ENCODE measurements around the gene SLC4A5.
A peak's percentile ranks its signal among the peaks of the same experiment; 100 is the strongest.

Gene SLC4A5

GRCh38 chr2:74327627-74328026 lies 15.6 kb downstream of the SLC4A5 start:
- Histone ChIP-seq H2BK12ac (ENCODE audit: low read length) (no peak overlapping the region), H3K36me3 (ENCODE audit: control insufficient read depth in 1 of 2, insufficient read depth in 2 of 2, low read length in 2 of 2) (no peaks in the 10 kb centered on the region), H2BK120ac (ENCODE audit: insufficient read depth, low read length, poor library complexity) (no peak overlapping the region), H3K14ac (ENCODE audit: low read length) (no peak overlapping the region), H2AK5ac (ENCODE audit: low read length) (no peak overlapping the region), H3K27me3 (ENCODE audit: insufficient read depth, low read length) (no peaks in the 10 kb centered on the region), H3K4ac (ENCODE audit: low read depth, low read length) (no peak overlapping the region), H3K27ac (ENCODE audit: low read depth, low read length) (no peak overlapping the region), H3K4me1 (ENCODE audit: control insufficient read depth in 1 of 2, insufficient read depth in 2 of 2, low read length in 2 of 2) (no peaks in the 10 kb centered on the region), H4K91ac (ENCODE audit: low read depth, low read length) (no peak overlapping the region), H4K12ac (ENCODE audit: low read depth, low read length) (no peak overlapping the region), H3K23ac (ENCODE audit: low read length) (no peak overlapping the region), H3K9ac (ENCODE audit: low read length) (no peak overlapping the region), H2AFZ (ENCODE audit: insufficient read depth, low read length, poor library complexity) (no peak overlapping the region), H3K4me2 (ENCODE audit: low read length) (no peak overlapping the region), H3K79me1 (ENCODE audit: low read length) (no peaks in the 10 kb centered on the region), H3K4me3 (ENCODE audit: low read depth, low read length) (no peak overlapping the region), H3K79me2 (ENCODE audit: control insufficient read depth, insufficient read depth, low read length, poor library complexity) (no peaks in the 10 kb centered on the region), H3K9me3 (ENCODE audit: insufficient read depth, low read depth, low read length) (peaks cover 8% of the 10 kb centered on the region), H4K8ac (ENCODE audit: low read depth, low read length) (no peak overlapping the region), H2BK5ac (ENCODE audit: low read depth, low read length, poor library complexity) (no peak overlapping the region), H3K18ac (ENCODE audit: low read length) (no peak overlapping the region)
- no CpG with 5 or more reads among the region's 1 CpG for WGBS (ENCODE audit: extremely low coverage, insufficient coverage, insufficient read length)
- DNase-seq: no peak

- Histone ChIP-seq H3K79me1 (ENCODE audit: low read length) (no peaks in the 10 kb centered on the region), H3K79me2 (ENCODE audit: control insufficient read depth, insufficient read depth, low read length, poor library complexity) (no peaks in the 10 kb centered on the region), H3K14ac (ENCODE audit: low read length) (no peak overlapping the region), H2BK12ac (ENCODE audit: low read length) (no peak overlapping the region), H3K4me3 (ENCODE audit: low read depth, low read length) (no peak overlapping the region), H2BK120ac (ENCODE audit: insufficient read depth, low read length, poor library complexity) (no peak overlapping the region), H3K27me3 (ENCODE audit: insufficient read depth, low read length) (no peaks in the 10 kb centered on the region), H2BK5ac (ENCODE audit: low read depth, low read length, poor library complexity) (no peak overlapping the region), H2AK5ac (ENCODE audit: low read length) (no peak overlapping the region), H3K4me1 (ENCODE audit: control insufficient read depth in 1 of 2, insufficient read depth in 2 of 2, low read length in 2 of 2) (no peaks in the 10 kb centered on the region), H3K36me3 (ENCODE audit: control insufficient read depth in 1 of 2, insufficient read depth in 2 of 2, low read length in 2 of 2) (no peaks in the 10 kb centered on the region), H3K9me3 (ENCODE audit: insufficient read depth, low read depth, low read length) (peaks cover 8% of the 10 kb centered on the region), H2AFZ (ENCODE audit: insufficient read depth, low read length, poor library complexity) (no peak overlapping the region), H4K8ac (ENCODE audit: low read depth, low read length) (no peak overlapping the region), H4K91ac (ENCODE audit: low read depth, low read length) (no peak overlapping the region), H4K12ac (ENCODE audit: low read depth, low read length) (no peak overlapping the region), H3K18ac (ENCODE audit: low read length) (no peak overlapping the region), H3K27ac (ENCODE audit: low read depth, low read length) (no peak overlapping the region), H3K4ac (ENCODE audit: low read depth, low read length) (no peak overlapping the region), H3K23ac (ENCODE audit: low read length) (no peak overlapping the region), H3K9ac (ENCODE audit: low read length) (no peak overlapping the region), H3K4me2 (ENCODE audit: low read length) (no peak overlapping the region)
- no CpG with 5 or more reads among the region's 5 CpGs for WGBS (ENCODE audit: extremely low coverage, insufficient coverage, insufficient read length)
- peak; percentile 84 to 89 for DNase-seq
Measured at GRCh38 chr2:74327199-74327598, 16.0 kb downstream of the SLC4A5 start.

- H2AFZ ChIP-seq (ENCODE audit: insufficient read depth, low read length, poor library complexity): no peak overlapping the region
- no peak overlapping the region for H3K14ac ChIP-seq (ENCODE audit: low read length)
- no peaks in the 10 kb centered on the region for H3K79me1 ChIP-seq (ENCODE audit: low read length)
- no peak overlapping the region for H3K4ac ChIP-seq (ENCODE audit: low read depth, low read length)
- 100% methylated on average over 1 of the region's 2 CpGs for WGBS (ENCODE audit: extremely low coverage, insufficient coverage, insufficient read length)
- H4K12ac ChIP-seq (ENCODE audit: low read depth, low read length): no peak overlapping the region
- H3K4me1 ChIP-seq (ENCODE audit: control insufficient read depth in 1 of 2, insufficient read depth in 2 of 2, low read length in 2 of 2): no peaks in the 10 kb centered on the region
- H4K8ac ChIP-seq (ENCODE audit: low read depth, low read length): no peak overlapping the region
- no peak overlapping the region for H2BK12ac ChIP-seq (ENCODE audit: low read length)
- no peaks in the 10 kb centered on the region for H3K79me2 ChIP-seq (ENCODE audit: control insufficient read depth, insufficient read depth, low read length, poor library complexity)
- no peak overlapping the region for H3K9ac ChIP-seq (ENCODE audit: low read length)
- H3K9me3 ChIP-seq (ENCODE audit: insufficient read depth, low read depth, low read length): peaks cover 5% of the 10 kb centered on the region
- no peak overlapping the region for H3K4me2 ChIP-seq (ENCODE audit: low read length)
- no peak for DNase-seq
- H3K18ac ChIP-seq (ENCODE audit: low read length): no peak overlapping the region
- H3K27ac ChIP-seq (ENCODE audit: low read depth, low read length): no peak overlapping the region
- no peaks in the 10 kb centered on the region for H3K27me3 ChIP-seq (ENCODE audit: insufficient read depth, low read length)
- H4K91ac ChIP-seq (ENCODE audit: low read depth, low read length): no peak overlapping the region
- H3K4me3 ChIP-seq (ENCODE audit: low read depth, low read length): no peak overlapping the region
- H2AK5ac ChIP-seq (ENCODE audit: low read length): no peak overlapping the region
- H2BK5ac ChIP-seq (ENCODE audit: low read depth, low read length, poor library complexity): no peak overlapping the region
- H3K23ac ChIP-seq (ENCODE audit: low read length): no peak overlapping the region
- H3K36me3 ChIP-seq (ENCODE audit: control insufficient read depth in 1 of 2, insufficient read depth in 2 of 2, low read length in 2 of 2): no peaks in the 10 kb centered on the region
- H2BK120ac ChIP-seq (ENCODE audit: insufficient read depth, low read length, poor library complexity): no peak overlapping the region
Measured at GRCh38 chr2:74325815-74326214, 17.4 kb downstream of the SLC4A5 start.

- H3K79me1 ChIP-seq (ENCODE audit: low read length): no peaks in the 10 kb centered on the region
- WGBS (ENCODE audit: extremely low coverage, insufficient coverage, insufficient read length): no CpG with 5 or more reads among the region's 2 CpGs
- no peaks in the 10 kb centered on the region for H3K79me2 ChIP-seq (ENCODE audit: control insufficient read depth, insufficient read depth, low read length, poor library complexity)
- H3K18ac ChIP-seq (ENCODE audit: low read length): no peak overlapping the region
- H3K36me3 ChIP-seq (ENCODE audit: control insufficient read depth in 1 of 2, insufficient read depth in 2 of 2, low read length in 2 of 2): no peaks in the 10 kb centered on the region
- no peaks in the 10 kb centered on the region for H3K27me3 ChIP-seq (ENCODE audit: insufficient read depth, low read length)
- no peak overlapping the region for H2BK5ac ChIP-seq (ENCODE audit: low read depth, low read length, poor library complexity)
- H2AFZ ChIP-seq (ENCODE audit: insufficient read depth, low read length, poor library complexity): no peak overlapping the region
- no peak overlapping the region for H3K9ac ChIP-seq (ENCODE audit: low read length)
- no peak overlapping the region for H2BK120ac ChIP-seq (ENCODE audit: insufficient read depth, low read length, poor library complexity)
- H3K23ac ChIP-seq (ENCODE audit: low read length): no peak overlapping the region
- no peak overlapping the region for H3K4me3 ChIP-seq (ENCODE audit: low read depth, low read length)
- H2BK12ac ChIP-seq (ENCODE audit: low read length): no peak overlapping the region
- H2AK5ac ChIP-seq (ENCODE audit: low read length): no peak overlapping the region
- peaks cover 0 to 2% of the 10 kb centered on the region in 2 experiments for H3K4me1 ChIP-seq (ENCODE audit: control insufficient read depth in 1 of 2, insufficient read depth in 2 of 2, low read length in 2 of 2)
- no peaks in the 10 kb centered on the region for H3K9me3 ChIP-seq (ENCODE audit: insufficient read depth, low read depth, low read length)
- no peak for DNase-seq
- H4K8ac ChIP-seq (ENCODE audit: low read depth, low read length): no peak overlapping the region
- H3K4me2 ChIP-seq (ENCODE audit: low read length): no peak overlapping the region
- H4K91ac ChIP-seq (ENCODE audit: low read depth, low read length): no peak overlapping the region
- H4K12ac ChIP-seq (ENCODE audit: low read depth, low read length): no peak overlapping the region
- H3K27ac ChIP-seq (ENCODE audit: low read depth, low read length): no peak overlapping the region
- no peak overlapping the region for H3K14ac ChIP-seq (ENCODE audit: low read length)
- no peak overlapping the region for H3K4ac ChIP-seq (ENCODE audit: low read depth, low read length)
Measured at GRCh38 chr2:74321737-74322136, 21.5 kb downstream of the SLC4A5 start.

Data from trophoblast cell (in vitro differentiated cells and primary cell).